Measurements from ENCODE around the gene SCN1B.

The SCN1B gene

DNA sequence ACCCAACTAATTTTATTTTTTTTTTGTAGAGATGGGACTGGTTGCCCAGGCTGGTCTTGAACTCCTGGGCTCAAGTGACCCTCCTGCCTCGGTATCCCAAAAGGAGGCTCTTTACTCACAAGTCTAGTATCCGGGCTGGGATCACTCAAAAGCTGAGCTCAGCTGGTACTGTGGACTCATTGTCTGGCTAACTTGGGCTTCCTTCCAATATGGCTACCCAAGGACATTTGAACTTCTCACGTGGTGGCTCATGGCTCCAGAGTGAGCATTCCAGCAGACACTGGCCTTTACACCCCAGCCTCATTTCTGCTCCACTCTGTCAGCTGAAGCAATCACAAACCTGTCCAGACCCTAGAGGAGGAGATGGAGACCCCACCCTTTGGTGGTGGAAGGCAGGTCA is 40.2 kb downstream of the SCN1B start:
- Histone ChIP-seq H3K4me1 (ENCODE audit: control insufficient read depth, insufficient read depth, low read length, unreplicated experiment) (no peaks in the 10 kb centered on the region), H3K36me3 (ENCODE audit: insufficient read depth, low read length) (no peaks in the 10 kb centered on the region), H2AFZ (ENCODE audit: low read length, unreplicated experiment) (no peak overlapping the region), H3K27me3 (ENCODE audit: insufficient read depth, low read length) (no peaks in the 10 kb centered on the region), H3K79me2 (ENCODE audit: control insufficient read depth, insufficient read depth, low read length, unreplicated experiment) (no peaks in the 10 kb centered on the region), H3K27ac (ENCODE audit: low read depth, low read length) (no peak overlapping the region), H3K4me3 (ENCODE audit: low read depth, low read length) (no peak overlapping the region)

GRCh38 chr19:35073516-35073915 is 43.2 kb downstream of the SCN1B start:
- H3K4me3 ChIP-seq (ENCODE audit: low read depth, low read length): no peak overlapping the region

GRCh38 chr19:35073941-35074340 is 43.7 kb downstream of the SCN1B start:
- no peak overlapping the region for H3K4me3 ChIP-seq (ENCODE audit: low read depth, low read length)
- H3K4me1 ChIP-seq (ENCODE audit: control insufficient read depth, insufficient read depth, low read length, unreplicated experiment): no peaks in the 10 kb centered on the region
- H3K27me3 ChIP-seq (ENCODE audit: insufficient read depth, low read length): no peaks in the 10 kb centered on the region
- no peak overlapping the region for H3K27ac ChIP-seq (ENCODE audit: low read depth, low read length)
- H3K36me3 ChIP-seq (ENCODE audit: insufficient read depth, low read length): no peaks in the 10 kb centered on the region
- H3K79me2 ChIP-seq (ENCODE audit: control insufficient read depth, insufficient read depth, low read length, unreplicated experiment): no peaks in the 10 kb centered on the region
- no peak overlapping the region for H2AFZ ChIP-seq (ENCODE audit: low read length, unreplicated experiment)

More at GRCh38 chr19:35073516-35073915, 43.2 kb downstream of the SCN1B start:
- Histone ChIP-seq H3K79me2 (ENCODE audit: control insufficient read depth, insufficient read depth, low read length, unreplicated experiment) (no peaks in the 10 kb centered on the region), H2AFZ (ENCODE audit: low read length, unreplicated experiment) (no peak overlapping the region), H3K4me1 (ENCODE audit: control insufficient read depth, insufficient read depth, low read length, unreplicated experiment) (no peaks in the 10 kb centered on the region), H3K27me3 (ENCODE audit: insufficient read depth, low read length) (no peaks in the 10 kb centered on the region), H3K27ac (ENCODE audit: low read depth, low read length) (no peak overlapping the region), H3K36me3 (ENCODE audit: insufficient read depth, low read length) (no peaks in the 10 kb centered on the region)

DNA sequence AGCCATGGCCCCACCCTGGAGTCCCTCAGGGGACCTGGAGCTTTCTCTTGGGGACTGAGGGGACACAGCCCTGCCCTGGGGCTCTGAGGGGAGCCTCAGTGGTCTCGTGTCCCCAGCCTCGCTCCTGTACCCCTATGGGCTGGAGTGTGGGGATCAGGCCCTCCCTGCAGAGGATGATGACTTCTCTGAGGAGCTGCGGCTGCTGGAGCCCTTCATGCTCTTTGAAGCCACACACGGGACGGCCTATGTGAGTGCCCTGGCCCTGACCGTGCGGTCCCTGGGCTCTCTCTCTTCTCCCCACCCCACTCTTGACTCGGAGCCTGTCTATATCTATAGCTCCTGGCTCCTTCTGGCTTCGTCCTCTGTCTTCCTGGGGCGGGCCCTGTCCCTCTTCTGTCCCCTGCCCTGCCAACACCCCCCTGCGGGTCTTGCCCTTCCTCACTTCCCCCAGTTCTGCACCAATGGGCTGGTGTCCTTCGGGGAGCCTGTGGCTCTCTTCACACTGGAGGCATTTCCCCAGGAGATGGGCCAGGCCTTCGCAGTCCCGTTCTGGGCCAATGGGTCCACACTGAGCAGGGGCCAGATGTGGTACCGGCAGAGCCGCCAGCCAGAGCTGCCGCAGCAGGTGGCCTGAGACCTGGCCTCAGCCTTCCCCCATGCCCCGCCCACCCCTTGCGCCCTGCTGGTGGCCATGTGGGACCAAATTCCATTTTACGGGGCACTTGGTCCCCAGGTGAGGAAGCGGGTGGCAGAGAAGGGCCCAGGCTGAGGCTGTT is 44.3 kb downstream of the SCN1B start:
- Histone ChIP-seq H3K27ac (ENCODE audit: low read depth, low read length) (no peak overlapping the region), H2AFZ (ENCODE audit: low read length, unreplicated experiment) (no peak overlapping the region), H3K27me3 (ENCODE audit: insufficient read depth, low read length) (no peaks in the 10 kb centered on the region), H3K36me3 (ENCODE audit: insufficient read depth, low read length) (no peaks in the 10 kb centered on the region), H3K79me2 (ENCODE audit: control insufficient read depth, insufficient read depth, low read length, unreplicated experiment) (no peaks in the 10 kb centered on the region), H3K4me1 (ENCODE audit: control insufficient read depth, insufficient read depth, low read length, unreplicated experiment) (no peaks in the 10 kb centered on the region), H3K4me3 (ENCODE audit: low read depth, low read length) (no peak overlapping the region)

- Histone ChIP-seq H3K36me3 (ENCODE audit: insufficient read depth, low read length) (no peaks in the 10 kb centered on the region), H2AFZ (ENCODE audit: low read length, unreplicated experiment) (no peak overlapping the region), H3K27me3 (ENCODE audit: insufficient read depth, low read length) (no peaks in the 10 kb centered on the region), H3K27ac (ENCODE audit: low read depth, low read length) (no peak overlapping the region), H3K4me1 (ENCODE audit: control insufficient read depth, insufficient read depth, low read length, unreplicated experiment) (no peaks in the 10 kb centered on the region), H3K79me2 (ENCODE audit: control insufficient read depth, insufficient read depth, low read length, unreplicated experiment) (no peaks in the 10 kb centered on the region), H3K4me3 (ENCODE audit: low read depth, low read length) (no peak overlapping the region)
Observed at GRCh38 chr19:35075202-35076025, 45.1 kb downstream of the SCN1B start.

- Histone ChIP-seq H3K27me3 (ENCODE audit: insufficient read depth, low read length) (no peaks in the 10 kb centered on the region), H2AFZ (ENCODE audit: low read length, unreplicated experiment) (no peak overlapping the region), H3K36me3 (ENCODE audit: insufficient read depth, low read length) (no peaks in the 10 kb centered on the region)
Observed at GRCh38 chr19:35076026-35076370, 45.7 kb downstream of the SCN1B start.

GRCh38 chr19:35076657-35077056 is 46.4 kb downstream of the SCN1B start:
- Histone ChIP-seq H3K27ac (ENCODE audit: low read depth, low read length) (no peak overlapping the region), H3K4me1 (ENCODE audit: control insufficient read depth, insufficient read depth, low read length, unreplicated experiment) (no peaks in the 10 kb centered on the region)

More at GRCh38 chr19:35076026-35076370, 45.7 kb downstream of the SCN1B start:
- H3K4me3 ChIP-seq (ENCODE audit: low read depth, low read length): no peak overlapping the region
- H3K4me1 ChIP-seq (ENCODE audit: control insufficient read depth, insufficient read depth, low read length, unreplicated experiment): no peaks in the 10 kb centered on the region
- H3K79me2 ChIP-seq (ENCODE audit: control insufficient read depth, insufficient read depth, low read length, unreplicated experiment): no peaks in the 10 kb centered on the region
- H3K27ac ChIP-seq (ENCODE audit: low read depth, low read length): no peak overlapping the region

DNA sequence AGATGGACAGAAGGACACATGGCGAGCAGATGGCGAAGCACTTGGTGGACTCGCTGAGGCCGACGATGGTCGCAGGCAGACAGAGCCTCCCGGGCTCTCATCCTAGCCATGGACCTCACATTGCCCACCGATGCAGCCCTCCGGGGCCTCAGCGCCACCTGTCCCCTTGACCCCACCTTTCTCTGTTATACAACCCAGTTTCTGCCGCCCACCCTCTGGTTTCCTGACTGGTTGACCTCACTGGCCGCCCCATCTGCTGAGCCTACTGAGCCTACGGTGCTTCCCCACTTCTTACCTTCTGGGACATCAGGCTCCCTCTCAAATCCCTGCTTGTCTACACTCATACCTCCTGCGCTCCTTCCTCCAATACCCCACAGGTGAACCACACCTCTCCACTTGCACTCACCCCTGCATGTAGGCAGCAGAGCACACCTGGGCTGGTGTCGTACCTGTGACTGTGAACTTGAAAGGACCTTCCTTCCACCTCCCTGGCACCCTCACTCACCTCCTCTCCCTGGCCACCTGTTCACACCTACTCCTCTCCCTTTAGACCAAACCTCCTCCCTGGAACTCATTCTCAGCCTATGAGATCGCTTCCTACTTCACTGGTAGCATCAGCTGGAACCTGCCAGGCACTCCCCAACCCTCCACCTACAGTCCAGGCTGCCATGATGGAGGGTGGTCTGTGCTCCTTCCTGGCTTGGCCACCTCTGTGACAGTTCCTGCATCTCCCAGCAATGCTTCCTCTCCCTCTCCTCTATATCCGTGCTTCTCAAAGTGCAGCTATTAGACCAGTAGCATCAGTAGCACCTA is 47.3 kb downstream of the SCN1B start:
- H3K27ac ChIP-seq (ENCODE audit: low read depth, low read length): no peak overlapping the region
- no peak overlapping the region for H2AFZ ChIP-seq (ENCODE audit: low read length, unreplicated experiment)
- no peaks in the 10 kb centered on the region for H3K79me2 ChIP-seq (ENCODE audit: control insufficient read depth, insufficient read depth, low read length, unreplicated experiment)
- H3K36me3 ChIP-seq (ENCODE audit: insufficient read depth, low read length): no peaks in the 10 kb centered on the region
- no peaks in the 10 kb centered on the region for H3K27me3 ChIP-seq (ENCODE audit: insufficient read depth, low read length)
- H3K4me3 ChIP-seq (ENCODE audit: low read depth, low read length): no peak overlapping the region
- H3K4me1 ChIP-seq (ENCODE audit: control insufficient read depth, insufficient read depth, low read length, unreplicated experiment): no peaks in the 10 kb centered on the region

More at GRCh38 chr19:35076657-35077056, 46.4 kb downstream of the SCN1B start:
- Histone ChIP-seq H3K79me2 (ENCODE audit: control insufficient read depth, insufficient read depth, low read length, unreplicated experiment) (no peaks in the 10 kb centered on the region), H3K36me3 (ENCODE audit: insufficient read depth, low read length) (no peaks in the 10 kb centered on the region), H3K27me3 (ENCODE audit: insufficient read depth, low read length) (no peaks in the 10 kb centered on the region), H3K4me3 (ENCODE audit: low read depth, low read length) (no peak overlapping the region), H2AFZ (ENCODE audit: low read length, unreplicated experiment) (no peak overlapping the region)

DNA sequence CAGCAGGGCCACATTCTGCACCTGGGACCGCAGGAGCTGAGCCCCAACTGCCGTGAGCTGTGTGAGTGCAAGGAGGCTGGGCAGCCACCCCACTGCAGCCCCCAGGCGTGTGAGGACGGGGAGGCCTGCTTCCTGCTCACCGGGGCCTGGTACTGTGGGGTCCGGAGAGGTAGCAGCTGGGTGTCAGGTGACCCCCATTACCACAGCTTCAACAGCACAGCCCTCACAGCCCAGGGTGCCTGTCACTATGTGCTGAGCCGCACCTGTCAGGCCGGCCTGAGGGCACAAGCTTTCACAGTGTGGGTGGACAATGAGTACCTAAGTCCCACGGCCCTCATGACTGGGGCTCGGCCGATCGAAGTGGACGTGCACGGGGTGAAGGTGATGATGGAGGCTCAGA is 49.6 kb downstream of the SCN1B start:
- H3K4me1 ChIP-seq (ENCODE audit: control insufficient read depth, insufficient read depth, low read length, unreplicated experiment): no peaks in the 10 kb centered on the region
- no peak overlapping the region for H3K4me3 ChIP-seq (ENCODE audit: low read depth, low read length)
- H3K27ac ChIP-seq (ENCODE audit: low read depth, low read length): no peak overlapping the region
- H3K36me3 ChIP-seq (ENCODE audit: insufficient read depth, low read length): no peaks in the 10 kb centered on the region
- H3K27me3 ChIP-seq (ENCODE audit: insufficient read depth, low read length): no peaks in the 10 kb centered on the region
- no peak overlapping the region for H2AFZ ChIP-seq (ENCODE audit: low read length, unreplicated experiment)
- H3K79me2 ChIP-seq (ENCODE audit: control insufficient read depth, insufficient read depth, low read length, unreplicated experiment): no peaks in the 10 kb centered on the region

DNA sequence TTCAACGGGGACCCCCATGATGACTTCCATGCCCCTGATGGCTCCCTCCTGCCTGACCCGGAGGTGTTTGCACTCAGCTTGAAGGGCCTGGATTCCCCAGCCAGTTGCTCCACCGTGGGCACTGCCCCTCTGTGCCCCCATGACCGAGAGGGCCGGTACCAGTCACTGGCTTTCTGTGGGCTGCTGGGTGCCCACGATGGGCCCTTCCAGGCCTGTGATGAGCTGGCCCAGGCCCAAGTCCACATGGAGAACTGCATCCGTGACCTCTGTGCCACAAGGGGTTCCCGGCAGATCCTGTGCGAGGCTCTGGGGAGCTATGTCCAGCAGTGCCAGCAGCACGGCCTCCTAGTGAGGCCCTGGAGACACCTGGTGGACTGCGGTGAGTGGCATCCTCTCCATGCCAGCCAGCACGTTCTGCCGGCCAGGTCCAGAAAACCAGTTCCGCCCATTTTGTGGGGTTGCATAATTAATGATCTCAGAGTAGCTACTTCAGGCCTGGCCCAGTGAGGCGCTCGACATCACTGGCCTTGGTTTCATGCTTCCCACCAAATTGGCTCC is 50.4 kb downstream of the SCN1B start:
- Histone ChIP-seq H3K4me1 (ENCODE audit: control insufficient read depth, insufficient read depth, low read length, unreplicated experiment) (no peaks in the 10 kb centered on the region), H2AFZ (ENCODE audit: low read length, unreplicated experiment) (no peak overlapping the region), H3K27ac (ENCODE audit: low read depth, low read length) (no peak overlapping the region), H3K79me2 (ENCODE audit: control insufficient read depth, insufficient read depth, low read length, unreplicated experiment) (no peaks in the 10 kb centered on the region), H3K4me3 (ENCODE audit: low read depth, low read length) (no peak overlapping the region), H3K27me3 (ENCODE audit: insufficient read depth, low read length) (no peaks in the 10 kb centered on the region), H3K36me3 (ENCODE audit: insufficient read depth, low read length) (no peaks in the 10 kb centered on the region)

Data from ACC112 (cell line).